Metanephros (tissue), 1 donor: Measurements from ENCODE around the gene SUCLG1. TPM values are rescaled to one million over a fixed set of nuclear protein-coding genes. Genes with fewer than 3 reads are reported as not detected.

ENCODE experiments used
- total RNA-seq: library from RNA; depleted of rRNA; stranded (reverse); fragments of >200 nt; gene quantifications from one replicate; pipeline ENCODE4 v1.2.3, GENCODE V29; 2014

Gene SUCLG1
- 140 TPM for total RNA-seq

DNA sequence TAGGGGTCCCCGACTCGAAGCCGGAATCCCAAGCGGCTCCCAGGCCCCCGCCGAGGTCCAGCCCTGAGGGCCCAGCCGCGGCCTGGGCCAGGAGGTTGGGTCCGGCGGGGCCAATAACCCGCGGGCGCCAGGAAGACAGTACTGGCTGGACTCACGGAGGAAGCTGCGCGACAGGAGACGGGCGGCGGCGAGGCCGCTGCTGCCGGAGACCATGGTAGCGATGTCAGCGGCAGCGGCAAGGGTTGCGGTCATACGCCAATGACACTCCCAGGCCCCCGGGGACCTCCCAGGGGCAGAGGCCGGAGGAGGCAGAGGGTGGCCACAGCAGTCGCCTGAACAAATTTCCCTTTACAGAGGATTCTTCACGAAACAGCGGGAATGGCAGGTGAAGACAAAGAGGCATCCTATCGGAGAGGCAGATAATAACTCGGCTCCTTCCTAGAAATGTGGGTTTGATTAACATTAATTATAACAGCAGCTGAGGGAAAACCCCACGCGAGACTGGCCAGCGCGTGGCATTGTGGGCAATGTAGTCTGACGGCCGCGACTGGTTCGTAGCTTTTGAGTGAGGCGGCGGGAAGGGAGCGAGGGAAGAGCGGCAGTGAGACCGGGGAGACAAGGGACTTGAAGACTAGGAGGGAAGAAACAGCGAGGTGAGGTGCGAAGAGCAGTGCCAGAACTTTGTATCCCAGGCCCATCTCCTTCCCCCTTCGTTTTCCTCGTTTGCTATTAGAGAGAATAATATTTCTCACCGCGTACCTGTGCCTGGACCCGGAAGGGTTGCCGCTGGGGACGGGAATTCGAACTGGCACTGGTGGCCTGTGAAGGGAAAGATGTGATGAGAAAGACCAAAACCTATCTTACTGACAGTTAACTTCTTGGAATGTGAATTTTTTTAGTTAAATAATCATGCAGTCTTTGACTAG is at the start of gene SUCLG1:
TSS of gene SUCLG1 (minus strand) at position 263 of the 926 bp plus-strand sequence. CDS start at position 252, 11 bp downstream.

Other genes starting within 250 kb of the SUCLG1 start
- 2.0 TPM for gene DNAH6, start 57.2 kb upstream of the SUCLG1 start, total RNA-seq